CD4-positive, alpha-beta T cell treated with Interferon alpha-2 for 1 hour (primary cell): Measurements from ENCODE around the gene OR10AD1.
A peak's percentile ranks its signal among the peaks of the same experiment; 100 is the strongest.
"Not testable (repeated sequence)": the region's sequence is repeated elsewhere in the genome, so short reads cannot be mapped to it uniquely, and the experiment has no call there.

Source experiments
- DNase-seq, 2 donors: peaks; one replicate each; pipeline ENCODE4 v3.0.0-alpha.2; 2020 to 2022

The OR10AD1 gene

DNA sequence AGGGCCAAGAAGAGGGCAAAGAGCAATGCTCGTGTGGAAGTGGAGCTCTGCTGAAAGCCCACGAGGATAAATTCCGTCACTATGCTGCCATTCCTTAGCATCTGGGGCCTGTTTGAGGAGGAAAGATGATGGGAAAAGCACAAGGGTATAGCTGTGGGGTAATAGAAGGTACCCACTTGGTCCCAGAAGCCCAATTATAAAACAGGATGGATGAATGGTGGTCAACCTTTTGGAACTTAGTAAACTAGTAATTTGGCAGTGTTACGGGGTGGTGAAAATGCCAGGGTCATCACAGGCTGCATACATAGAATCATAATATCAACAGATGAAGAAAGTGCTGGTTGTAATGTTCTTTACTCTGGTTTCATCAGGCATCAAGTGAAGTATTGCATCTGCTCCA is at the start of gene OR10AD1:
Gene OR10AD1 (minus strand): TSS at position 101 of the 400 bp plus-strand sequence. CDS start 0 bp downstream, at position 101.
- no peak for DNase-seq

DNA sequence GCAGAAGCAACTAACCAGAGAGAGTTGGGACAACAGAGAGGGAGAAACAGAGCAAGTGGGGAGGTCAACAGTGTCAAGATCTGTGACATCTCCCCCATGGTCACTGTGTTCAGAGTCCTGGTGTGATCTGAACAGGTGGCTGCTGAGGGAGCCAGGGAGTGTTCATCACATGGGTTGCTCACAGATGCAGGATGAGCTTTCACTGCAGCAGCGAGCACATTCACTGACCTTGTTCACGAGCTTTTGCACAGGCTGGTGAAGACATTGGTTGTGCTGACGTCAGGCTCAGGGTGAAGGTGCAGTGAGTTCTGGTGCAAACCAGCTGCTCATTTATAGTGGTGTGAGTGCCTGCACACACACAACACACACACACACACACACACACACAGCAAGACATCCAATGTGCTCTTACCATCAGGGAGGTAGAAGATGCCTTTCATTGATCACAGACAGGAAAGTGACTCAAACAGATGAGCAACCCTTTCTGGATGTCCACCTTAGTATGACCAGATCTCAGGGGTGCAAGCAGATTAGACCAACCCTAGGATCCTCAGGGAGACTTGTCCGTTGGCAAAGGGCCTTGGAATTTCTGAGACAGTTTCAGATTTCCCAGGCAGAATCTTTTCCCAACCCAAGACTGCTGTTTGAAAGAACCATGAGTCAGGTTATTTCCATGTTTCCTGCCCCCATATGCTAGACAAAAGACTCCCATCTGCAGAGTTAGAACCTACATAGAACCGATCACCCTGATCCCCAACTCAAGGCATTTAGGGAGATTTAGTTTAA is 44.3 kb upstream of the OR10AD1 start:
- DNase-seq: no peak

GRCh38 chr12:48237162-48237561 is 34.1 kb upstream of the OR10AD1 start:
- DNase-seq: no peak

GRCh38 chr12:48235796-48236333 is 32.8 kb upstream of the OR10AD1 start:
- no peak for DNase-seq

DNA sequence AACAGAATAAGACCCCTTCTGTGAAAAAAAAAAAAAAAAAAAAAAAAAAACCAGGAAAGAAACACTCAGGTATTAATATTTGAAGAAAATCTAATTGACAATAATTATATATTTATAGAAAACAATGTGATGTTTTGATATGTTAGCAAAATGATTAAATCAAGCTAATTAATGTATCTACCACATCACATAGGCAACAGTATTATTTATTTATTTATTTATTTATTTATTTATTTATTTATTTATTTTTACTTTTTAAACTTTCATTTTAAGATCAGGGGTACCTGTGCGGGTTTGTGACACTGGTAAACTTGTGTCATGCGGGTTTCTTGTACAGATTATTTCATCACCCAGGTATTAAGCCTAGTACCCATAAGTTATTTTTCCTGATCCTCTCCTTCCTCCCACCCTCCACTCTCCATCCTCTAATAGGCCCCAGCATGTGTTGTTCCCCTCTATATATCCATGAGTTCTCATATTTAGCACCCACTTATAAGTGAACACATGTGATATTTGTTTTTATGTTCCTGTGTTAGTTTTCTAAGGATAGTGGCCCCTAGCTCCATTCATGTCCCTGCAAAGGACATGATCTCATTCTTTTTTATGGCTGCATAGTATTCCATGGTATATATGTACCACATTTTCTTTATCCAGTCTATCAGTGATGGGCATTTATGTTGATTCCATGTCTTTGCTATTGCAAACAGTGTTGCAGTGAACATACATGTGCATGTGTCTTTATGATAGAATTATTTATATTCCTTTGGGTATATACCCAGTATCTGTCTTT is 28.3 kb upstream of the OR10AD1 start:
- DNase-seq: not testable (repeated sequence)

DNA sequence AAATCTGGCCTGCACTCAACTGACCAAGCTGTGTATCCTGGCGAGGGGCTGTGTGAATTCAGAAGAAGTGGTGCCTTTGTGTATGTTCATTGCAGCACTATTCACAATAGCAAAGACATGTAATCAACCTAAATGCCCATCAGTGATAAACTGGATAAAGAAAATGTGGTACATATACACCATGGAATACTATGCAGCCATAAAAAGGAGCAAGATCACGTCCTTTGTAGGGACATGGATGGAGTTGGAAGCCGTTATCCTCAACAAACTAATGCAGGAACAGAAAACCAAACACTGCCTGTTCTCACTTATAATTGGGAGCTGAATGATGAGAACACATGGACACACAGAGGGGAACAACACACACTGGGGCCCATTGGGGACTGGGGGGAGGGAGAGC is 21.4 kb upstream of the OR10AD1 start:
- not testable (repeated sequence) for DNase-seq

- DNase-seq: no peak
Observed at GRCh38 chr12:48221645-48222044, 18.6 kb upstream of the OR10AD1 start.

DNA sequence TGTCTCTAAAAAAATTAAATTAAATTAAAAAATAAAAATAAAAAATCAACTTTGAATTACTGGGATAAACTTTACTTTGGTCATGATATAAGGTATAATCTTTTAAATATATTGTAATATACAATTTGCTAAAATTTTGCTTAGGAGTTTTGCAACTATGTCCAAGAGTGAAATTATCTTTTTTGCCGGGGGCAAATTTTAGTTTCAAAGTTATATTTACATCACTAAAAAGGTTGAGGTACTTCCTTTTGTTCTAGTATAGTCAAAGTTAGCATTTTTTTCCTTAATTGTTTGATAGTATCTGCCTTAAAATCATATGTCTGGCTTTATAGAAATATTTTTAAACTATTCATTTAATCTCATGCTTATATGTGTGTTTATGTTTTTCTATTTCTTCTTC is 17.6 kb upstream of the OR10AD1 start:
- no peak for DNase-seq

DNA sequence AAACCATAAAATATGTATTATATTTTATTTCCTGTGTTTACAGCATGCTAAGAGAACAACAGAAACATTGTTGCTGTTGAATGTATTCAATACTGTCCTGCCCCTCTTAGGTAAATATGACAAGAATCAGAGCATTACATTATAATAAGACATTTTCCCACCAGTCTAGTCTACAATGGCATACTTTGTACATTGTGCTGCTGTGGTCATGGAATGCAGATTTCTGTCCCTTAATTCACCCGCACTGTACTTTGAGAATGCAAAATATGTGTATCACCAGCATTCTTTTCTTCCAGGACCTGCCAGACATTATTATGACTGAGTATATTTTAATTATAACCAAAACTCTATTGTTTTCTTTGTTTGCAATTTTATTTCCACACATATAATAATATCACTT is 16.5 kb upstream of the OR10AD1 start:
- DNase-seq: no peak

- no peak for DNase-seq
Observed at GRCh38 chr12:48216785-48217184, 13.7 kb upstream of the OR10AD1 start.

DNA sequence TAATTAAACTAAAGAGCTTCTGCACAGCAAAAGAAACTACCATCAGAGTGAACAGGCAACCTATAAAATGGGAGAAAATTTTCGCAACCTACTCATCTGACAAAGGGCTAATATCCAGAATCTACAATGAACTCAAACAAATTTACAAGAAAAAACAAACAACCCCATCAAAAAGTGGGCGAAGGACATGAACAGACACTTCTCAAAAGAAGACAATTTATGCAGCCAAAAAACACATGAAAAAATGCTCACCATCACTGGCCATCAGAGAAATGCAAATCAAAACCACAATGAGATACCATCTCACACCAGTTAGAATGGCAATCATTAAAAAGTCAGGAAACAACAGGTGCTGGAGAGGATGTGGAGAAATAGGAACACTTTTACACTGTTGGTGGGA is 6.4 kb upstream of the OR10AD1 start:
- not testable (repeated sequence) for DNase-seq

DNA sequence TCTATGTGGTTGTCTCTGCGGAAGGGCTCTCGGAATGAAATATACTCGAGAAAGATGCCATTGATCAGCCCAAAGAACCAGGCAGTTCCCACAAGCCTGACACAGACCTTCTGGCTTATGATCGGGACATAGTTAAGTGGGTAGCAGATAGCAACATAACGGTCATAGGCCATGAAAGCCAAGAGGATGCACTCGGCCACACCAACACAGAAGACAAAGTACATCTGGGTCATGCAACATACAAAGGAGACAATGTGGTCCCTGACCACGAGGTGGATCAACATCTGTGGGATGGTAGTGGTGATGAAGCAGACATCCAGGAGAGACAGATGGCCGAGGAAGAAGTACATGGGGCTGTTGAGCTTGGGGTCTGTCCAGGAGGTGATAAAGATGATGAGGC is 326 bp downstream of the OR10AD1 start:
- no peak for DNase-seq

DNA sequence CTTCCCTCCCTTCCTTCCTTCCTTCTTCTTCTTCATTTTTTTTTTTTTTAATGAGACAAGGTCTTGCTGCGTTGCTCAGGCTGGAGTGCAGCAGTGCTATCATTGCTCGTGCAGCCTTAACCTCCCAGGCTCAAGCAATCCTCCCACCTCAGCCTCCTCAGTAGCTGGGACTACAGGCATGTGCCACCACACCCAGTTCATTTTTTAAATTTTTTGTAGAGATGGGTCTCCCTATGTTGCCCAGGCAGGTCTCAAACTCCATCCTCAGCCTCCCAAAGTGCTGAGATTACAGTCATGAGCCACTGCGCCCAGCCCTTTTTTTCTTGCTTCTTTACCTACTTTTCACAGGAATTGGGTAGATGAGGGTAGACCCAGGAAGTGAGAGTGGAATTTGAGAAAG is 1.6 kb downstream of the OR10AD1 start:
- no peak for DNase-seq

DNA sequence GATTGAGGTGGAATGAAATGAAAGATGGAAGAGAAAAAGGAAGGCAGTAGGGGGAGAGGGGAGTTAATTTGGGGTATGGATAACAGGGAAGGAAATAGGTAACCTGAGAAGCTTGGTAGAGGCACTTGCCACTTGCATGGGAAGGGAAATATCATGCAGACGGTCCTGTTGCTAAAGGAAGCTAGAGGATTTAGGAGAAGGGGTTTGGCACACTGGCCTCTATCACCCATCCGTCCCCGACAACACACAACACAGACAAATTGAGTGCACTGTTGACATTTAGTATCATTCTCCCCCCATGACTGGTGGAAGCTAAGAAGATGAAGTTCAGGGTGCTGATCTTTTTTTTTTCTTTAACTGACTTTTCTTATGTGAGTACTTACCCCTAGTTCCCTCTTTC is 2.0 kb downstream of the OR10AD1 start:
- no peak for DNase-seq

- peak; percentile 61 to 79 for DNase-seq
Observed at GRCh38 chr12:48199774-48200221, 3.3 kb downstream of the OR10AD1 start.

DNA sequence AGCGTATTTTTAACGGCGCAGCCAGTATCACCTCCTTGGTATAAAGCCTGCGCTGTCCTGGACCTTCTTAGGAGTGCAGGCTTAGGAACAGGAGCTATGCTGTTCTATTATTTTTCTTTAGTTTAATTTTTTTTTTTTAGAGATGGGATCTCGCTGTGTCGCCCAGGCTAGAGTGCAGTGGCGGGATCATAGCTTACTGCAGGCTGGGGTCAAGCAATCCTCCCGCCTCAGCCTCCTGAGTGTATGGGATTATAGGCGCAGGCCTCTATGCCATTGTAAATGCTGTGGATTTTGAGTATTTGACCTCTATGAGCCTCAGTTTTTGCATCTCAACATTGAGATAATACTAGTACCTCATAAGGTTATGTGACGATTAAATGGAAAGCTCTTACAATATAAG is 4.1 kb downstream of the OR10AD1 start:
- peak in 1 of 2 donors; percentile 21 for DNase-seq

GRCh38 chr12:48198672-48198971 is 4.5 kb downstream of the OR10AD1 start:
- no peak for DNase-seq

DNA sequence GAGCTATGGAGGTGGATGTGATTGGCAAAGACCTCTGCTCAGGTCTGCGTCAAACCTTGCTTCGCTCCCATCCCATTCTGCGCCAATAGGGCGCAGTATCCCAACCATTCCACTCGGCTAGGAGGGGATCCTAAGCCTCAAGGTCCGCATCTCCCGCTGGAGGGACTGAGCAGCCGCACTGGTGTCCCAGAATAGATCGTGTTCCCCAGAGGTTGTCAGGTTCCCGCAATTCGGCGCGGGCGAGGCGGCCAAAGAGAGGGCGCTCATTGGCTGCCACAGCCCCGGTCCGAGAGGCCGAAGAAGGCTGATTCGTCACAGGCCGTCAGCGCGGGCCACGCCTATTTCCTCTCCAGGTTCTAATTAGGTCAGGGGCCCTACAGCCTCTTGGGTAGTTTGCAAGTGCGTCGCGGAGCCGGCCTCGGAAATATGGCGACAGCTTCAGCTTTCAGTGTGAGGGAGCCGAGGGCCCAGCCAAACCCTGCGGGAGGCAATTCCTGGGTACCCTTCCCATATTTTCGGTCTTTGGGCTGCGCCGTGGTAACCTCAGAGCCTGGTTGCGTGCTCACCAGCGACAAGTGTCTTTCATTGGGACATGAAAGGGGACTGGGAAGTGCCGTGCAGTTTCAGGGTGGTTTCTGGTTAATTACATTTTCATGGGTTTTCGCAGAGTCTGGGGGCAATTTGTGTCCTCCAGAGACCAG is 5.0 kb downstream of the OR10AD1 start:
- peak; percentile 95 for DNase-seq

DNA sequence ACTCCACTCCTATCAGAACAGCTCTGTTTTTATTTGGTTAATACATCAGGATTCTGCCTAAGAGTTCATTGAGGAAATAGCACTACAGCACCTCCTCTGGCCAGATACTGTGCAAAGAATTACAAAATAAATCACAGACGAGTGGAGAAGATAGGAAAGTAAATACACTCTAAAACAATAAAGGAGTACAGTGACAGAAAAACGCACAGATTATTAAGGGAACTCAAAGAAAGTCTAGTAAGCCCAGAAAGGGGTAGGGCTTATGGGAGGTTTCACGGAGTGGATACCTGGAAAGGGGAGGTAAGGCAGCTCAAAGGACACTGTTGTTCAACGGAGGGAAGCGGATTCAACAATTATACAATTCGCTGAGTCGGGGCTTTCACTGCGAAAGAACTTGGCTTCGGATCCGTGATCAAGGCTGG is 5.5 kb downstream of the OR10AD1 start:
- peak in 1 of 2 donors; percentile 60 for DNase-seq

DNA sequence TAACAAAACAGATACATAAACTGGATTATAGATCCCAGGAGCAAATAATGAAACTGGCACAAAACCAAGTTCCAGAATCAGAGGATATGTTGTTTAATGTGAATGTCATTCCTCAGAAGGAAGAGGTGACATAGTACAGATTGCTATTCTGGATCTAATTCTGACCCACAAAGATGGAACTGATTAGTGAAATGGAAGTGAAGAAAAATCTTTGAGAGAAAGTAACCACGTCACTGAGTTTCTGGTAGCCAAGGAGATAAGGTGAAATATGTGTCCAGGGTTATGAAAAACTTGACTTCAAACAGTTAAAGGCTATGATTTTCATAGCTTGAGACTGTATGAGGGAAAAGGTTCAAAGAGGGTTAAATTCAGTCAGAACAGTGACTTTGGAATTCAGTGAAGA is 8.3 kb downstream of the OR10AD1 start:
- DNase-seq: no peak

GRCh38 chr12:48193623-48194022 is 9.5 kb downstream of the OR10AD1 start:
- DNase-seq: no peak

DNA sequence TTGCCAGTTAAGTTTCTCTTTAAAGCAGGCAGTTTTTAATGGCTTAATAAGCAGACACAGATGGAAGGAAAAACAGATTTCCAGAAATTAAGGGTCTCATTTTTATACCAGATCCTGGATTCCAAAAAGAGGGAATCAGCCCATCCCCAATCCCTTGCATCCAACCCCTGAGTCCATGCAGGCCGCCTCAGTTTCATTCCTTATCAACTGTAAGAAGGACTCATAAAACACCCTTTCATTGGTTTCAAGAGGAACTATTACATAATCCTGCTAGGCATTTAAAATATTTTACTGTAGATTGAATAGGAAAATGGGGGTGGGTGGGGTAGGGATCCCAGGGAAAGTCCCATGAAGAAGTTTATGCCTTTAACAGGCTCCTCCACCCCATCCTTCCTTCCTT is 10.2 kb downstream of the OR10AD1 start:
- no peak for DNase-seq

DNA sequence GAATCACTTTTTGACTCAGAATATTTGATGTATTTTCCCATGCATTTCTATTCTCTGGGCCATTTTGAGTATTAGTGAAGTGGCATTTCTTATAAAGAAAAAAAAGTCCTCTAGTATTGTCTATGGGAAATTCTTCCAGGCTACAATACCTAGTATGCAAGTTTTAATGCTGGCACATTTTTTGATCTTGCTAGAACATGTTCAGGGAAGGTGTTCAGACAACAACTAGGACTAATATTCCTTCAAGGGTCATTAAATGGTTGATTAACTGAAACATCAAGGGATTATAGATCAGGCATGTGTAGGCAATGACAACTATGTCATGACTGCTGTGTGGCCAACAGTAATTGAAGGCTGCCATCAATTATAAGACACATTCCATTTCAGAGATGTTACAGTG is 12.0 kb downstream of the OR10AD1 start:
- no peak for DNase-seq
